IPS DF 4.7 (cell line): ENCODE data around the gene DIP2B.

Experiments used
- DNase-seq: peaks from one replicate; pipeline ENCODE4 v3.0.0-alpha.2; 2013; ENCODE audit warnings: low spot score; ENCODE audit errors: extremely low read depth

The DIP2B gene

DNA sequence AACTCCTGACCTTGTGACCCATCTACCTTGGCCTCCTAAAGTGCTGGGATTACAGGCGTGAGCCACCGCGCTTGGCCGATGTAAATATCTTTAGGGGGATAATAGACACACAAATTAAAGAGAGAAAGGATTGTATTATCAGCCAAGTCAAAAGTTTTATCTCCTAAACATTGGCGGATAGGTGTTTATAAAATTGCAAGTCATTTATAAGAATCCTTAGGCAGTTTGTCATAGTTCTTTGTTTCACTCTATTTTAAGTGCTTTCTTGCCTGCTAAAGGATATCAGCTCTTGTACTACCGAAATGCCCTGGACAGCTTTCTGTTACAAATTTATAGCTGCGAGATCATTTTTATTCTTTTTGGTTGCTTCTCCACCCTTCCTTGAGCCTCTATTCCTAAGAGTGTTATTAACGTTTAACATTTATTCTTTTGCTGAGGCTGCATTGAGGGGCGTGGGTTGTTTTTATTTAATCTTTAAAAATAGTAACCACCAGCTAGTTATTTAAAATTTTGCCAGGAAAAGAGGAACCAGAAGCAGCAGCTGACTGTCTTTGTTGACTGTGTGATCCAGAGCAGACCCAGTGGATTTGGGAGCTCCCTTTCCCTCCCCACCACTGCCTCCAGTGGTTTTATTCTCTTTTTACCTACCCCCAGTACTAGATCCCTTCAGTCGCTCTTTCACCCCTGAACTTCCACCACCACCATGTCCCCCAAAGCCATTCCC lies 106.4 kb downstream of the DIP2B start:
- no peak for DNase-seq

DNA sequence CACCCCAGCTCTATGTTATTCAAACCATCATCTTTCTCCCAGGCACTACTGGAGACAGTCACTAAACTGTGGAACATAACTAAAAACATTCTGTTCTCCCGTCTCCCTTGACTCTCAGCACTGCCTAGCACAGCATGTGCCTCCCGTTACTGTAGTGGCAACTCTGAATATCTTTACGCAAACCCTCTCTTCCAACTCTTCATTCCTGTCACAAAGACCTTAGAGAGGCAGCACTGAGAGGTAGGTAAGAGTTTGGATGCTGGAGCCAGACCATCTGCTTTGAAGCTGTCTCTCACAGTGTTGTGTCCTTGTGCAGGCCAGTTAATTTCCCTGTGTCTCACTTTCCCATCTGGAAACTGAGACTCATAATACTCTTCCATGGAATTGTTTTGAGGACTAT lies 108.1 kb downstream of the DIP2B start:
- DNase-seq: no peak

DNA sequence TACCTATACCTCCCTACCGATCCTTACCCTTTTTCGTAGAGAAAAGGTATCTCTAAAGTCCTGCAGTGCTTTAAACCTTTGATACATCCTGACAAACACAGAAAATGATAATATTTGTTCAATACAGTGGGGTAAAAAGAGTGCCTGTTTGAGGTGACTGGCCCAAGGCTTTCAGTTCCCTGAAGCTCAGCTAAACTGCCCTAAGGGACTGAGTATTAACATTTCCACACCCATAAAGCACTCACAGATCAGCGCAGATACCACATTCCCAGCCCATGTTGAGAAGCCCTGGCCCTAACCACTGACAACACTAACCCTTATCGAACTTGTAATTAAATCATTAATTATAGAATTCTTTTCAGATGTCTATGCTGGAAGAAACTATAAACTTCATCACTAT lies 108.7 kb downstream of the DIP2B start:
- DNase-seq: no peak

DNA sequence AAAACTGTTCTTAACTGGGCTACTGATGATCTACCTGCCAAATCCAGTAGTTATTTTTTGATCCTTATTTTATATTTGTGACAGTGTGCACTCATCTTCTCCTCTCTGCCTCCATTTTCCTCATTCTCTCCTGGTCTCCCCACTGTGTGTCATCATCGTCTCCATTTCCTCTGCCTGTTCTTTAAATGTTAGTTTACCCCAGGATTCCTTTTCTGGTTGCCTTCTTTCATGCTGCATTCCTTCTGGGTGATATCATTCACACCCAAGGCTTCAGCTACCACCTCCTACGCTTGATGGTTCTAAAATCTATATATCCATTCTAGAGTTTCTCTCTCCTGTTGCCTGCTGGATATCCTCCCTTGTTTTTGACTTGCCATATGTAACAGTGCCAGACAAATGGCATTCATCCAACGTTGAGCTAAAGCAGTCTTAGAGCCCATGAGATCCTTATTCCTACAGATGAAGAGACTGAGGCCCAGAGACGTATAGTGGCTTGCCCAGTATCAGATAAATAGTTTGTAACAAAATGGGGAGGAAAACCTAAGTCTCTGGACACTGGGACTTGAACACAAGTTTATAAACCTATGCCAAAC lies 109.5 kb downstream of the DIP2B start:
- peak; percentile 68 for DNase-seq

DNA sequence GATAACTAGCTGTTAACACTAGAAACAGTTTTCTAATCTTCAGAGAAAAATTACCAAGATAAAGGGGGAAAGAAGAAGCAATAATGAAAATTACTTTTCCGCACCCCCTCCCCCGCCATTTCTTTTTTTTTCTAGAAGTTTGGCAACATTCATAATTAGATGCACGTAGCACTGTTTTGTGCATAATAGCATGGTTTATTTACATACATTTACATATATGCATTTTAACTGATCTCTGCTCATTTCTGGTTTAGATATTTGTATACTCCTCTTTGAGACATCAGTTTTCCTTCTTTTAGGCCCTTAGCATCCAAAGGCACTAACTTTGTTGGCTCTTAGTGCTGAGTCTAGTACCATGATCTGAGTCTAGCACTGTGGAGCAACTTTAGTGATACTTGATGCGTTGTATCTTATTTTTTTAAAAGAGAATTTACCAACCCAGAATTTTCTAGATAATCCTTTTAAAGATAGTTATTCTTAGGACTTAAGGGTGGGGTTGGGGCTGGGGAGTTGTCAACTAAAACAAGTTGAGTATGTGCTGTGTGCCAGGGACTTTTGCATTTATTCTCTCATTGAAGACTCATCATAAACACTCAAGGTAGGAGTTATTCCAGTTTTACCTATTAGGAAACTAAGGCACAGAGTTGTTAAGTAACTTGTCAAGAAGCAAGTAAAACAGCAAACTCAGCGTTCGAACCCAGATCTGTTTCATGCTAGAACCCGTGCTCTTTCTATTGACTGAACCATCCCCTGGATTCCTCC lies 110.5 kb downstream of the DIP2B start:
- DNase-seq: no peak

DNA sequence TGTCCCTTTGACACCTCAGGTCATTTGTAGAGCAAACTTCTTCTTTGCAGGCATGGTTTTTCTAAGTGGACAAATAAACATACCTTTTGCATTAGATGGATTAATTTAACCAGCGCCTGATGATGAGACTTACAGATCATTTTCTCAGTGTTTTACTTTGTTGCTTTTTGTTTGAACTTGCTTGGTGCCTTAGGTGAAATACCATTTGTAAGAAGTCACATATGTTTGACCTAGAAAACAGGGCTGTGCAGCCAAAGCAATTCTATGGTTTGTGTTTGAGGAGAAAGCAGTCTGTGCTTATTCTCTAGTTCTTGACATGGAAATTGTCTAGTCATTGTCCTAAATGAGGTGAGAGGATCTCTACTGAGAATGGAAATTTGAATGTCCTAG lies 111.1 kb downstream of the DIP2B start:
- DNase-seq: no peak

DNA sequence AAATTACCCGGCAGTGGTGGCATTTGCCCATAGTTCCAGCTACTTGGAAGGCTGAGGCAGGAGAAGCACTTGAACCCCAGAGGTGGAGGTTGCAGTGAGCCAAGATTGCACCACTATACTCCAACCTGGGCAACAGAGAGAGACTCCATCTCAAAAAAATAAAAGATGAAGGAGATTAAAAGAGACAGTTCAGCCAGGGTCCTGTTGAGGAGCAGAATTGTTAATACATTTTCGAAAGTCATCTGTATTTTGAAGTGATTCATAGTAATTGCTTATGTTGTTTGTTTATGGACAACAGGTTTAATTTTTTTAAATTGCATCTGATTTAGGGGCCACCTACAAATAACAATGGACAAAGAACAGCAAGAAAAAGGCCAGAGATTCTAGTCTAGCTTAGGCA lies 112.9 kb downstream of the DIP2B start:
- no peak for DNase-seq

DNA sequence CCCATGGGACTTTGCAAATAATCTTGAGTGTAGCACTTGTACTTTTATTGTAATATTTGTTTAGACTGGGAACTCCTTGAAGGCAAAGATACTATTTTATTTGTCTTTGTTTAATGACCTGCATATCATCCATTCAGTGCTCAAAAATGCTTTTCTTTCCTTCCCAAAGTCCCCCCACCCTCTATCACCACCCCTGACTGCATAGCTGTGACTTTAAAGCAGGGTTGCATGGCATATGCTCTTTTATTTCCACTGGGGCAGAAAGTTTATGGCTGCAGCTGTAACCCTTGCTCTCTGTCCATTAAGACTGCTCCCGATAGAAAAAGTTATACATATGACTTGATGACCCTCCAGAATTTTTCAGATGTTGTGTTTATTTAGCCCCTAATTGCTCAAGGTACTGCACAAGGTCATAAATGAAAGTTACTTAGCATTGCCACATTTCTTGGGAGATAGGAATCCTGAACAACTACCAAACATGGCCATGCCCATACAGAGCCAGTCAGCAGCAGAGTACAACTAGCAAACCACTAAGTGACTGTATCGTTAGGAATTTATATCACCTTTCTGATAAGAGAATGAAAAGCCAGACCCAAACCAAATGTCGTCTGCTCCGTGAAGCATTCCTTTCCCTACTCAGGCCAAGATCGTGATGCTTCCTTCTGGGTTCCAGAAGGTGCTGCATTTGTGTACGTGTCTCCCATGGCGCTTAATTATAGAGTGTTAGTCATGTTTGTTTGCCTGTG lies 114.3 kb downstream of the DIP2B start:
- no peak for DNase-seq

DNA sequence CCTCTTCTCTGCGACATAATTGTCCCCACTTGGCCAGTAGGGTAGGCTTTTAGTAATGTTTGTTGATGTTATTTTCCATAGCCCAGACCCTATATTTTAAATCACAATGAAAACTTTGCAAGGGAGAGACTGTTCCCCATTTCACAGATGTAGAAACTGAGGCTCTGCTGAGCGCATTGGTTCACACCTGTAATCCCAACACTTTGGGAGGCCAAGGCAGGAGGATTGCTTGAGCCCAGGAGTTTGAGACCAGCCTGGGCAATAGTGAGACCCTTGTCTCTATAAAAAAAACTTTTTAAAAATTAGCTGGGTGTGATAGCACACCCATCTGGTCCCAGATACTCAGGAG lies 114.8 kb downstream of the DIP2B start:
- no peak for DNase-seq

DNA sequence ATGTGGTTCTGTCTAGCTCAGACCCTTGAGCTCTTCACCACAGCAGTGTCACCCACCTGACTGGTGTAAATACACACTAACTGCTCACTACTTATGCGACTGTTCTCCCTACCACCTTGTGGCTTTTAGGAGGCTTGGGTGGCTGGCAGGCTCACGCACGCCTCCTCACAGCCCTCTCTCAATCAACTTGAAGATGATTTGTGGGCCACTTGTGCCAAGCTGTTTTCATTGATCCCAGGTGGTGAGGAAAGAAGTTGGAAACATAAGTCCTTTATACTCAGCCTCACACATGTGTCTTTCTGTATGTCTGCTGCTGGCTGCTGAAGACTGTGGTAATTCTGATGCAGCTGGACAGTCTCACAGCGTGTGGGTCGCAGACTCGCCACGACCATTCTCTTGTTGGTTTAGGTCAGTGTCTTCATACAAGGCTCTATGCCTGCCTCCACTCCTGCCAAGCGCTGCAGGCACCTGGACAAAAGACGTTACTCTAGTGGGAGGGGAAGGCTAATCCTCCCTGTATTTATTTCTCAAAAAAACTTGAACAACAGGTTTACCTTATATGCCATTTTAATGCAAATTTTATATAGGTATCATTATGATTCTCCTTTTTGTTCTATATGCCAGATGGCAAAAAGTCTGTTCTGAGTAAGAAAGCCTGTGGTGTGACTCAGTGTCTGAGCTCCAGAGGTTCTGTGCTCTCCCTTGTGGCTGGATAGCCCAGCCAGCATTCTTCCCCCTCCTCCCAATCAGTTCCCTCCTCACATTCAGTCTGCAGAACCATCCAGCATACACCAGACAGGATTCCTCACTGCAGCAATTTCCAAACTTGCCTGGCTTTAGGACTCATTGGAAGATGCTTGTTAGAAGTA lies 115.6 kb downstream of the DIP2B start:
- no peak for DNase-seq

DNA sequence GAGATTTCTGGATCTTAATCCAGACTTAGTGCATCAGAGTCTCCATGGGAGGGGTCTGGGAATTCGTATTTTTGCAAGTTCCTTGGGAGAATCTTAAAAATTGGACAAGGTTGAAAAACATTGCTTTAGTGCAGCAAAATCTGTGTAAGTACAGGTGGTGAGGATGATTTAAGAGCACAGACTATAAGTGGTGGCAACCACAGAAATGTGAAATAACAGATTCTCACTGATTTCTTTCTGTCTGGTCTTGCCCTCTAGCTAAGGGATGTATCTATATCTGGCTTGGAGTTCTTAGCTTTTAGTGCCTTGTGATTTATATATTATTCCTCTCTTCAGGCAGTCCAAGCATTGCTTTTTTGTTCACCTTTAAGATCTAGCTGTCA lies 116.2 kb downstream of the DIP2B start:
- no peak for DNase-seq

DNA sequence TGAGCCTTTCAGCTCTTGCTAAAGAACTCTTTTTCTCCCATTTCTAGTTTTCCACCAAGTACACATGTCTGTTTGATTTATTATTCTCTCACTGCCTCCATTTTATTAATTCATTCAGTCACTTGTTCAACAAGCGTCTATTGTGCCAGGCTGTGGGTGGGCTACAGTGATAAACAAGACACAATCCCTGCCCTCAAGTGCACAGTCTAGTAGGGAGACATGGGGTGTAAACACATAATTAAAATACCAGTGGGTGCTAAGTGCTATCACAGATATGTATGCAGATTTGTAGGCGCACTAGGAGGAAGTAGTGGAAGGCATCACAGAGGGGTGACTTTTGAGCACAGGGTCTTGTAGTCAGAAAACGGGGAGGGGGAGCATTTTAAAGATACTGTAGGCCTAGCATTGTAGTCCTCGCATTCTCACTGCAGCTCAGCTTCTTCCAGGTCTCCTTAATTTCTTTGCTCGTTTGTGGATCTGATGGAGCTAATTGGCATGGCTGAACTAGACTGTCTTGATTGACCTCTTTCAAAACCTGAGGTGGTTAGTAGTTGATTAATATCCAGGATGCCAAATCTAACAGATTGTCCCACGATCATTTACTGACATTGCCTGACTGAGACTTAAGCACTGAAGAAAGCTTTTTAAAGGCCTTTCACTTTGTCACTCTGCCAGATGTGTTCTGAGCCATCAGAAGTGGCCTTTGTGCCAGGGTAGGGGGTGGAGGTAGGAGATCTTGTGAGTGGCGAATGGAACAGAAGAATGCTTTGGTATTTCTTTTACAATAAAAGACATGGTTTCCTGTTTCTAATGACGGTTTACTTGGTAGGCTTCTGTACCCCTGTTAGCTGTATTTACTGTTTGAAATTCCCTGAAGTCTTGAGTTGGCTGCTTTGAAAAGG lies 116.9 kb downstream of the DIP2B start:
- DNase-seq: no peak

DNA sequence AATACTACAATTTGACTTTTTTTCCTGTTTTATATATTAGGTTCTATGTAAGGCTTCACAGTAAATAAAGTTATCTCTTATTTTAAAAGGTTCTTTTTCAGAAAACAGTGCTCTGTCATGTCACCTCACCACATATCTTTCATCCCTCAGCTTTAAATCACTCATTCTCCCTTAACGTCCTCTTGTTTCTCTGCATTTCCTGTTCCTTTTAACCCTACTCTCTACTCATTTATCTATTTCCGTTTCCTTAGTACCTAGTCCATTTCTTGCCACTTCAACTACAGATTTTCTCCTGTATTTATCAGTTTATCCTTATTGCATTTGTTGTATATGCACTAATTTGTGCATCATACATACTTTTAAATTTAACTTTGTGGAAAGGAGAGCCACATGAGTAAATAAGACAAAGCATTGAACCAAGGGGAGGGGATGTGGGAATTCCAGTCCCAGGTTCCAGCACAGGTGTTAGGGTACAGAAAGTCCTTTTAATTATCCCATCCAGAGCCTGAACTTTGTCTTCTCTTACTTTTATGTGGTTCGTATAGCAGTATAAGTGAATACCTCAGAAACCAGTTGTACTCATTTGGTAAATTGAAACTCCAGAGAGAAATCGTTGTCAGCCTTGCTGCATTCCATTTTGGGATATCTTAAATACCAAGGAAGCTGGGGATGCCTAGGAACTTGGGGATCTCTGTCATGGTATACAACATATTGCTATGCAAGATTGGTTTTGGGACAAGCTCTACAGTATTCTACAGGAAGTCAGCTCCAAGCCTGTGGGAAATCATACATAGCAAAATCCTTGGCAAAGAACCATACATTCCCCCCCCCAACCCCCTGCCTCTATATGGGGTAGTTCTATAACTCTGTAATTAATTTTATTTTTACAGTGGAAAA lies 120.5 kb downstream of the DIP2B start:
- DNase-seq: no peak

DNA sequence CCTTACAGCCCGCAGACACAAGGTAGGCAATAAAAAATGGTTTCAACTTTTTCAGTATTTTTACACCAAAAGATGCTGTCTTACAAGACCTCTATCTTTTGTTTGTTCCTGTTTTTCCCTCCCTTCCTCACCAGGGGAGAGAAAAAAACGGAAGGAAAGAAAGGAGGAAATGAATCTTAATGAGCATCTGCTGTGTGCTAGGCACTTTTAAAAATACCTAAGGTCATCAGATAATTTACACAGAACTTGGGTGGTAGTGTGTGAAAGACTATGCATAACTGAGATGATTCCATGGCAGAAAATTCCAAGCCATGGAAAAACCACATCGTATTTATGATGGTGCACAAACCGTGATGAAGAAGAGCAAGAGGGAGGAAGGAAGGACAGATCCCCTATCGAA lies 121.2 kb downstream of the DIP2B start:
- DNase-seq: no peak

DNA sequence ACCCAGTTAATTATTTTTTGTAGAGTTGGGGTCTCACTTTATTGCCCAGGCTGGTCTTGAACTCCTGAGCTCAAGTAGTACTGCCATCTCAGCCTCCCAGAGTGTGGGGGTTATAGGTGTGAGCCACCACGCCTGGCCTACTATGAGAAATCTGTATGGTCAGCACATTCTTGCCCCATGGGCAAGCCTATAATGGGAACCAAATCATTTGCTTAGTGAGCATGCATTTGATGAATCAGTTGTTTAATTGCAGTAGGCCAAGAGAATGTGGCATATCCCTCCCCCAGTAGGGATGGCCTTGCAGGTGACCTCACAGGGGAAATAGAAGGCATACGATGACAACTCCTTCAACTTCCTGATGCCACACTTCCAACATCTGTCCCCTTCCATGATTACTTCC lies 122.7 kb downstream of the DIP2B start:
- no peak for DNase-seq

DNA sequence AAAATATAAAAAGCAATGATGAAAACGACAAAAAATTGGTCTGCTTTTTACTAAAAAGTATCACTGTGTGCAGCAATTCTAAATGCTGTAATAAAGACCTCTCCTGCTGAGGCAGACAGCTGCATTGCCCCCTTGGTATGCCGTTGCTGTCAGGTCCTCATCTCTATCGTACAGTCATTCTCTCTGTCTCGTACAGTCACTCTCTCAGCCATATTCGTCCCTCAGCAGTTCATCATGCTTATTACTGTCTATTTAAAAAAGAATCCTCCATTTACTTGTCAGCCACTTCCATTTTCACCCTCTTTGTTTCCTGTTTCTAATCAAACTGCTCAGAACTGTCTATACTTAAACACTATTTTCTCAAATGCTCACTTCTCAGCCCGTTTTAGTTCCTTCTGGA lies 123.6 kb downstream of the DIP2B start:
- no peak for DNase-seq

DNA sequence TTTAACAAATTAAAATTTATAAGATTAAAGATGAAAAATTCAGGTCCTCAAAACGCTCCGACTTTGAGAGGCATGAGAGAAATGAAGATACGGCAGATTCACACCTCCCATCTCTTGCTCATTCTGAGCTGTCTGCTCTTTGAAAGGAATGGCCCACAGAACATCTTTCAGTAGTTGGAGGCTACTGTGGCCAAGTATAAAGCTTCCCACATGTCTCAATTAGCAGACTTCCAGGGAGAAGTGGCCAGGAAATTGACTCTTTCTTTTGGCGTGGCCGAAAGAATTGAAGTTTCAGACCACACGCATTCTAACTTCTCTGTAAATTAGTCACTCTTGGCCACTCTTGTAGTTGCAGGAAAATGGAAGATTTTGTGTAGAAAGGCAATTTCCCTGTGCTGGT lies 129.2 kb downstream of the DIP2B start:
- no peak for DNase-seq

DNA sequence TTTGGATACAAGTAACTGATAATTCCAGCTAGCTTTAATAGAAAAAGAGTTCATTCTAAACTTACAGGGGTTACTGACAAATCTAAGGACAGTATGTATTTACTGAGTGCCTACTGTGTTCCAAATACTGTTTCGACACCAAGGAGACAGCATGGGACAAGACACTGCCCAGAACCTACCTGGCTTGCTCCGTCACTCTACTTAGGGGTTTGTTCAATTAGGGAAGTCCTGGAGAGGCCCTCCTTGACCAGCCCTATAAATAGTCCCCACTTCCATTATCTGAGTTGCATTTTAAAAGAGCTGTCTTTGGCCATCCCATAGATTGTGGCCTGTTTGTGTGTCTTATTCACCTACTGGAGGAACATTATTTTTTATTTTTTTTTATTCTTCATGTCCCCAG lies 129.6 kb downstream of the DIP2B start:
- DNase-seq: no peak

DNA sequence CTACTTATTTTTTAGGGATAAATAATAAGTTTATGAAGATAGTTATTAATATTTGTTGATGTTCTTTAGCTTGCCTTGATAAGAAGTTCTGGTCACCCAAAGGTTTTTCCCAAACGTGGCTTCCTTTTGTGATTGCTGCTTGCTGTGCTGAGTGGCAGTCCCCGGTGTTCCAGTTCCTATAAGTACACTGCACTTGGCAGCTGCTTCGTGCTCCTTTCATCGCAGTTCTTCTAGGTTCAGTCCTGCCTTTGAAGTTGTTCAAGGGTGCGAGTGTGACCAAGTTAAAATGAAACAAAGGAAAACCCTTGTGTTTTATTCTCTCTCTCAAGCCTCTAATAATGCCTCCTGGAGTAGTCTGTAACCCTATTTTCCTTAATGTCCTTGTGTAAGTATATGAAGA lies 130.6 kb downstream of the DIP2B start:
- DNase-seq: no peak
